NB4 (cell line): Measurements from ENCODE around the gene CALM3.

Experiments
- CTCF ChIP-seq: IDR thresholded peaks from one replicate; pipeline ENCODE4 v1.5.1; 2012; ENCODE audit warnings: low read depth, low read length
- POLR2A ChIP-seq: IDR thresholded peaks from 2 replicates; pipeline ENCODE4 v1.6.1; 2011; ENCODE audit warnings: mild to moderate bottlenecking; ENCODE audit not compliant: insufficient read length; ENCODE audit errors: extremely low read depth

GRCh38 chr19:46585539-46585938, 15.6 kb upstream of the CALM3 start:
- TF ChIP-seq CTCF: no peak
- no peak for TF ChIP-seq POLR2A
